C4-2B (cell line): Measurements from ENCODE around the gene PLCG1.

ENCODE experiments used
- ZFX ChIP-seq: fragments of 450-650 bp; IDR thresholded peaks from 2 replicates; pipeline ENCODE4 v1.6.1; 2017
- TF ChIP-seq, protein P1 (sequence below): fragments of 450-650 bp; conservative IDR thresholded peaks from 2 replicates; pipeline ENCODE4 v1.5.1; 2017; ENCODE audit warnings: mild to moderate bottlenecking

DNA sequence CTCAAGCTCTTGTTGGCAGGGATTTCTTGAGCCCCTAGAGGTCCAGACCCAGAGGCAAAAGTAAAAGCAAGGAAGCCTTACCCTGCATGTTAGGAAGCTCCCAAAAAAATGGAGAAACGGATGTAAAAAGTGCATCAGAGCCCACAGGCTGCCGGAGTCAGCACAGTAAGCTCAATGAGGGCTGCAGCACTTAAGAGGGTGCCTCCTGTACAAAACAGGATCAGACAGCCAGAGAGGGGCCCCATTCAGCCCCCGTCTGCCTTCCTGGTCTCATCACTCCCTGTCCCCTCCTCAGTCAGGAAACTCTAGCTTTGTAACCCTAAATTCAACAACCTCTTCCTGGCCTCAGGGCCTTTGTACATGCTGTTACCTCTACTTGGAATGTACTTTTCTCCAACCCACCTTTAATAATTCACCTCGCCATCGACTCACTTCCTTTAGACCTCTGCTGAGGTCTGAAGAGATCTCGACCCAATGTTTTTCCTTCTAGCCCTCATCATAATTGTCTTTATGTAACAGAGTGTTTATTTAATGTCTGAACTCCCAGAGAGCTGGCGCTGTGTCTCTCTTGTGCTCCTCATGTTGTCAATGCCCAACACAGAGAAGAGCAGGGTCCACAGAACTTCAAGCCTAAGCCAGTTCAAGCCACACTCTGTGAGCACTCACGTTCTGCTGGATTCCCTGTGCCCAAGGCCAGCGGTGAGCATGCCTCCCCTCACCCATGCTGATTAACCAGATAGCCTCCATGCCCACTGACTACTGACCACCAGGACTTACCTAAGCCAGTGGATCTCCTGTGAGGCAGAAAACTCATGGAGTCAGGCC lies 2.8 kb upstream of the PLCG1 start:
- TF ChIP-seq, protein P1, sequence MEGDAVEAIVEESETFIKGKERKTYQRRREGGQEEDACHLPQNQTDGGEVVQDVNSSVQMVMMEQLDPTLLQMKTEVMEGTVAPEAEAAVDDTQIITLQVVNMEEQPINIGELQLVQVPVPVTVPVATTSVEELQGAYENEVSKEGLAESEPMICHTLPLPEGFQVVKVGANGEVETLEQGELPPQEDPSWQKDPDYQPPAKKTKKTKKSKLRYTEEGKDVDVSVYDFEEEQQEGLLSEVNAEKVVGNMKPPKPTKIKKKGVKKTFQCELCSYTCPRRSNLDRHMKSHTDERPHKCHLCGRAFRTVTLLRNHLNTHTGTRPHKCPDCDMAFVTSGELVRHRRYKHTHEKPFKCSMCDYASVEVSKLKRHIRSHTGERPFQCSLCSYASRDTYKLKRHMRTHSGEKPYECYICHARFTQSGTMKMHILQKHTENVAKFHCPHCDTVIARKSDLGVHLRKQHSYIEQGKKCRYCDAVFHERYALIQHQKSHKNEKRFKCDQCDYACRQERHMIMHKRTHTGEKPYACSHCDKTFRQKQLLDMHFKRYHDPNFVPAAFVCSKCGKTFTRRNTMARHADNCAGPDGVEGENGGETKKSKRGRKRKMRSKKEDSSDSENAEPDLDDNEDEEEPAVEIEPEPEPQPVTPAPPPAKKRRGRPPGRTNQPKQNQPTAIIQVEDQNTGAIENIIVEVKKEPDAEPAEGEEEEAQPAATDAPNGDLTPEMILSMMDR = no peak
- no peak for TF ChIP-seq ZFX
